Mammary epithelial cell (primary cell): ENCODE data around the gene TAF3.

Experiments used
- EZH2 ChIP-seq: IDR thresholded peaks from 2 replicates; pipeline ENCODE4 v1.6.1; 2012; ENCODE audit warnings: low read length, inconsistent platforms, borderline replicate concordance
- TF ChIP-seq, protein P1 (sequence below), 2 donors: IDR thresholded peaks in 1 of 2; conservative IDR thresholded peaks in 1 of 2; 2 replicates each; pipeline ENCODE4 v1.5.1; 2011 to 2012; ENCODE audit warnings: inconsistent platforms in 2 of 2, low read length in 2 of 2, mild to moderate bottlenecking in 2 of 2, control low read depth in 1 of 2, low read depth in 1 of 2; ENCODE audit not compliant: insufficient read depth in 1 of 2; ENCODE audit errors: extremely low read depth in 1 of 2

DNA sequence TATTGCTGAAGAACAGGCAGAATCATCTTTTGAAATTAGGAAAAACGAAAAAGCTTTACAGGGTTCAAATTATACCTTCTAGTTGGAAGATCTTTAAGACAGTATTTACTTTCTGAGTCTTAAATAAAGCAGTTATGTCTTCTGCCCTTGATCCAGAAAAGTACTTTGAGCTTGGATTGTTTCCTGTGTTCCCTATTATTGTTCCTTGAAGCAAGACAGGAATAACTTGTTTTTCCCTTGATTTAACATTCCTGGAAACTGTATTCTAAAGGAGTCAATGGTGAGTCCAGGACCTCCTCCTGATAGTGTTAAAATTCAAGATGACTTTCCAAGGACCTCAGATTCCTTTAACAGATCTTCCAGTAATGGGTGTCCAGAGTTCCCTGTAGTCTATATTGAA lies 161.9 kb downstream of the TAF3 start:
- TF ChIP-seq, protein P1, sequence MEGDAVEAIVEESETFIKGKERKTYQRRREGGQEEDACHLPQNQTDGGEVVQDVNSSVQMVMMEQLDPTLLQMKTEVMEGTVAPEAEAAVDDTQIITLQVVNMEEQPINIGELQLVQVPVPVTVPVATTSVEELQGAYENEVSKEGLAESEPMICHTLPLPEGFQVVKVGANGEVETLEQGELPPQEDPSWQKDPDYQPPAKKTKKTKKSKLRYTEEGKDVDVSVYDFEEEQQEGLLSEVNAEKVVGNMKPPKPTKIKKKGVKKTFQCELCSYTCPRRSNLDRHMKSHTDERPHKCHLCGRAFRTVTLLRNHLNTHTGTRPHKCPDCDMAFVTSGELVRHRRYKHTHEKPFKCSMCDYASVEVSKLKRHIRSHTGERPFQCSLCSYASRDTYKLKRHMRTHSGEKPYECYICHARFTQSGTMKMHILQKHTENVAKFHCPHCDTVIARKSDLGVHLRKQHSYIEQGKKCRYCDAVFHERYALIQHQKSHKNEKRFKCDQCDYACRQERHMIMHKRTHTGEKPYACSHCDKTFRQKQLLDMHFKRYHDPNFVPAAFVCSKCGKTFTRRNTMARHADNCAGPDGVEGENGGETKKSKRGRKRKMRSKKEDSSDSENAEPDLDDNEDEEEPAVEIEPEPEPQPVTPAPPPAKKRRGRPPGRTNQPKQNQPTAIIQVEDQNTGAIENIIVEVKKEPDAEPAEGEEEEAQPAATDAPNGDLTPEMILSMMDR (conservative IDR thresholded peaks at IDR 0.05 in 1 of 2, IDR thresholded peaks at IDR 0.05 in 1 of 2; ENCODE audit: extremely low read depth in 1 of 2, insufficient read depth in 1 of 2, low read depth in 1 of 2, low read length in 2 of 2) = no peak
- TF ChIP-seq EZH2 = no peak
